Keratinocyte (primary cell): ENCODE data around the gene STIM1. TPM values are rescaled to one million over a fixed set of nuclear protein-coding genes. Genes with fewer than 3 reads are reported as not detected.

ENCODE experiments used
- DNase-seq: peaks from one replicate; pipeline ENCODE4 v3.0.0-alpha.2; 2011; ENCODE audit warnings: low read depth, missing footprints, low spot score
- FAIRE-seq: peaks from 2 replicates; lab custom pipeline; 2011; peaks lifted over from hg19 to GRCh38; lab: Jason Lieb, UNC
- H2AFZ ChIP-seq: 2 replicates; pipeline ENCODE4 v1.6.0; 2012; ENCODE audit warnings: low read length, control low read depth, inconsistent platforms; ENCODE audit not compliant: control insufficient read depth
- H3K27ac ChIP-seq: 2 replicates; pipeline ENCODE4 v1.5.1; 2011; ENCODE audit warnings: low read length; ENCODE audit not compliant: control insufficient read depth, insufficient read depth
- H3K27me3 ChIP-seq: 3 replicates; pipeline ENCODE4 v1.6.0; 2011; ENCODE audit warnings: low read length; ENCODE audit not compliant: control insufficient read depth, insufficient read depth; ENCODE audit errors: extremely low read depth
- H3K36me3 ChIP-seq, 2 experiments: 2 replicates in 1 of 2; 3 replicates in 1 of 2; pipeline ENCODE4 v1.5.1; 2011; ENCODE audit warnings: low read length in 2 of 2, mild to moderate bottlenecking in 1 of 2; ENCODE audit not compliant: control insufficient read depth in 2 of 2, insufficient read depth in 2 of 2; ENCODE audit errors: extremely low read depth in 1 of 2
- H3K4me1 ChIP-seq: 3 replicates; pipeline ENCODE4 v1.5.1; 2011; ENCODE audit warnings: low read length; ENCODE audit not compliant: control insufficient read depth, insufficient read depth; ENCODE audit errors: extremely low read depth
- H3K4me2 ChIP-seq: 3 replicates; pipeline ENCODE4 v1.6.0; 2011; ENCODE audit warnings: low read depth, low read length; ENCODE audit not compliant: control insufficient read depth, insufficient read depth; ENCODE audit errors: extremely low read depth
- H3K4me3 ChIP-seq, 3 experiments: fragments of 200-600 bp in 1 of 3; sonication (generic) in 1 of 3; 2 replicates in 2 of 3; 3 replicates in 1 of 3; pipeline ENCODE4 v1.5.1; 2011 to 2016; ENCODE audit warnings: low read length in 3 of 3, mild to moderate bottlenecking in 3 of 3, control low read depth in 2 of 3, inconsistent platforms in 1 of 3, low read depth in 1 of 3, mixed read lengths in 1 of 3, mixed run types in 1 of 3, moderate library complexity in 1 of 3; ENCODE audit not compliant: control insufficient read depth in 2 of 3, insufficient read depth in 2 of 3; ENCODE audit errors: extremely low read depth in 1 of 3
- H3K79me2 ChIP-seq: 2 replicates; pipeline ENCODE4 v1.6.0; 2012; ENCODE audit warnings: low read length; ENCODE audit not compliant: control insufficient read depth, insufficient read depth
- H3K9ac ChIP-seq: 3 replicates; pipeline ENCODE4 v1.6.0; 2011; ENCODE audit warnings: low read length; ENCODE audit not compliant: control insufficient read depth, insufficient read depth; ENCODE audit errors: extremely low read depth
- H3K9me1 ChIP-seq: 3 replicates; pipeline ENCODE4 v1.6.0; 2011; ENCODE audit warnings: low read length; ENCODE audit not compliant: control insufficient read depth, insufficient read depth; ENCODE audit errors: extremely low read depth
- H3K9me3 ChIP-seq: 2 replicates; pipeline ENCODE4 v1.5.1; 2012; ENCODE audit warnings: low read depth, low read length; ENCODE audit not compliant: control insufficient read depth
- H4K20me1 ChIP-seq: 3 replicates; pipeline ENCODE4 v1.6.0; 2011; ENCODE audit warnings: low read length; ENCODE audit not compliant: control insufficient read depth, insufficient read depth; ENCODE audit errors: extremely low read depth
- CTCF ChIP-seq, 3 experiments: IDR thresholded peaks in 1 of 3; conservative IDR thresholded peaks in 1 of 3; optimal IDR thresholded peaks in 1 of 3; 2 replicates in 2 of 3; 3 replicates in 1 of 3; pipeline versions ENCODE3 to v1.5.1; 2011; ENCODE audit warnings: low read length in 3 of 3, mild to moderate bottlenecking in 3 of 3, moderate library complexity in 2 of 3, control low read depth in 1 of 3, inconsistent platforms in 1 of 3; ENCODE audit not compliant: insufficient read depth in 2 of 3; ENCODE audit errors: extremely low read depth in 1 of 3
- EZH2 ChIP-seq: IDR thresholded peaks from one replicate; pipeline ENCODE4 v1.6.1; 2012; ENCODE audit warnings: inconsistent platforms, mild to moderate bottlenecking, low read length, moderate library complexity
- dilution Hi-C: fragments of 300-500 bp; cut with MboI; formaldehyde crosslinking; loops from one replicate; pipeline ENCODE4 v1.7.0; 2020; ENCODE audit warnings: low sequenced_read_pairs; ENCODE audit not compliant: extremely low pct_ligation_motif_present
- polyA plus RNA-seq, 5 experiments: library from polyadenylated mRNA; depleted of rRNA in 3 of 5; stranded (reverse) in 3 of 5; stranded (forward) in 1 of 5; unstranded in 1 of 5; fragments of >200 nt; gene quantifications; 1 replicate in 1 of 5; 2 replicates in 3 of 5; 3 replicates in 1 of 5; pipeline versions ENCODE4 v1.2.1 to v1.2.3, GENCODE V29; 2011 to 2012; ENCODE audit warnings: missing spikeins in 2 of 5, low read depth in 1 of 5, low replicate concordance in 1 of 5

STIM1 gene
- polyA plus RNA-seq, 1 donor (not counting 4 experiments of a cell fraction or from before 2014, with no cell fraction given): 23.7 TPM

GRCh38 chr11:3865388-3866193, 10.1 kb downstream of the STIM1 start:
- Histone ChIP-seq H3K27me3 (no peaks in the 10 kb centered on the region), H3K4me1 (peaks cover 34% of the 10 kb centered on the region), H3K79me2 (peaks cover 82% of the 10 kb centered on the region), H3K9me3 (no peaks in the 10 kb centered on the region), H3K4me3 (peak overlapping the region in 2 of 3 experiments; percentile 0 to 11), H3K27ac (peak overlapping the region; percentile 16), H3K36me3 (peaks cover 0 to 1% of the 10 kb centered on the region in 2 experiments), H3K9ac (no peak overlapping the region), H2AFZ (no peak overlapping the region), H3K4me2 (peak overlapping the region; percentile 62), H4K20me1 (no peaks in the 10 kb centered on the region), H3K9me1 (no peaks in the 10 kb centered on the region)
- peak; percentile 79 for FAIRE-seq
- TF ChIP-seq CTCF (optimal IDR thresholded peaks at IDR 0.05 in 1 of 3, IDR thresholded peaks at IDR 0.05 in 1 of 3, conservative IDR thresholded peaks at IDR 0.05 in 1 of 3; ENCODE audit: extremely low read depth in 1 of 3, insufficient read depth in 2 of 3, low read length in 3 of 3): no peak
- no peak for TF ChIP-seq EZH2
- dilution Hi-C loops: loop anchor here (25.0 kb wide), 1 partner anchor 197 kb away; no protein-coding TSS in a partner anchor
- peak; percentile 28 for DNase-seq

GRCh38 chr11:3866206-3866605, 10.7 kb downstream of the STIM1 start:
- H3K9me1 ChIP-seq: no peaks in the 10 kb centered on the region
- DNase-seq: no peak
- H3K4me1 ChIP-seq: peaks cover 34% of the 10 kb centered on the region
- no peaks in the 10 kb centered on the region for H4K20me1 ChIP-seq
- H3K4me2 ChIP-seq: peak overlapping the region; percentile 62
- peak overlapping the region; percentile 16 for H3K27ac ChIP-seq
- peaks cover 1 to 2% of the 10 kb centered on the region in 2 experiments for H3K36me3 ChIP-seq
- H3K79me2 ChIP-seq: peaks cover 80% of the 10 kb centered on the region
- FAIRE-seq: no peak
- no peaks in the 10 kb centered on the region for H3K27me3 ChIP-seq
- peak overlapping the region in 2 of 3 experiments; percentile 0 to 11 for H3K4me3 ChIP-seq
- dilution Hi-C loops: loop anchor here (25.0 kb wide), 1 partner anchor 196 kb away; no protein-coding TSS in a partner anchor
- no peak overlapping the region for H2AFZ ChIP-seq
- TF ChIP-seq CTCF (optimal IDR thresholded peaks at IDR 0.05 in 1 of 3, IDR thresholded peaks at IDR 0.05 in 1 of 3, conservative IDR thresholded peaks at IDR 0.05 in 1 of 3; ENCODE audit: extremely low read depth in 1 of 3, insufficient read depth in 2 of 3, low read length in 3 of 3): no peak
- no peak for TF ChIP-seq EZH2
- H3K9ac ChIP-seq: no peak overlapping the region
- H3K9me3 ChIP-seq: no peaks in the 10 kb centered on the region
